ENCODE results near the gene DIP2B.

GRCh38 chr12:50764286-50765094, 259.7 kb downstream of the DIP2B start:
- TF ChIP-seq CTCF (conservative IDR thresholded peaks at IDR 0.05) (no peak), EZH2 (IDR thresholded peaks at IDR 0.05; ENCODE audit: low read depth) (no peak)

Data from PC-9 (cell line).